ENCODE results near the gene AGAP1. TPM values are rescaled to one million over a fixed set of nuclear protein-coding genes. Genes with fewer than 3 reads are reported as not detected.

The AGAP1 gene
- total and polyA plus RNA-seq, 4 donors, result 2.0 to 8.5 (median 5.4) TPM

DNA sequence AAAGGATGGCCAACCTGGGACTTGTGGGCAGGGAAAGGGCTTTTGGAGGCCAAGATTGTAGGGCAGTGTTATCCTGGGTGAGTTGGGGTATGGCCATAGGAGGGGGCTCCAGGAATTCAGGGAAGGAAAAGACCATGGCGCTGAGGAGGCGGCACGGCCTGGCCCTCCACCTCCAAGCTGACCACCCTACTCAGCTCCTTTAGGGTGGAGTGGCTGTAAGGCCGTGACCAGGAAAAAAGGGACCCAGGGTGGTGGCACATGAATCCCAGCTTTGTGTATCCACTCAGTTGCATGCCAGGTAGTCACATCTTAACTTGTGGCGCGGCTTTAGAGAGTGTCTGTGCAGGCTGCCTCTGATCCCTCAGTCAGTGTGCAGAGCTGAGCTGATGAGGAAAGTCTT lies 168.1 kb downstream of the AGAP1 start:
- no peak for DNase-seq (ENCODE audit: low spot score)
- Histone ChIP-seq H3K36me3 (ENCODE audit: control insufficient read depth in 4 of 4, insufficient read depth in 3 of 4, low read depth in 1 of 4, low read length in 3 of 4) (no peaks in the 10 kb centered on the region), H3K4me3 (ENCODE audit: low read depth in 1 of 3, low read length in 3 of 3) (no peak overlapping the region), H3K4me1 (ENCODE audit: control insufficient read depth in 4 of 4, insufficient read depth in 4 of 4, low read length in 3 of 4) (peaks cover 0 to 8% (median 4%) of the 10 kb centered on the region in 4 donors), H3K27ac (ENCODE audit: low read depth in 1 of 2, low read length in 2 of 2) (no peak overlapping the region), H3K9ac (ENCODE audit: low read depth in 1 of 2, low read length in 2 of 2) (no peak overlapping the region), H3K27me3 (ENCODE audit: control insufficient read depth in 4 of 4, insufficient read depth in 4 of 4, low read length in 3 of 4) (no peaks in the 10 kb centered on the region), H3K9me3 (ENCODE audit: control insufficient read depth in 4 of 4, low read length in 3 of 4) (no peaks in the 10 kb centered on the region)
- WGBS, result 98% methylated on average over 6 of the region's 6 CpGs
- TF ChIP-seq FOXA2 (IDR thresholded peaks at IDR 0.05) (no peak), NR2F2 (IDR thresholded peaks at IDR 0.05) (no peak), RAD21 (IDR thresholded peaks at IDR 0.05) (no peak), TAF1 (conservative IDR thresholded peaks at IDR 0.05) (no peak)
- TF ChIP-seq, protein P1, sequence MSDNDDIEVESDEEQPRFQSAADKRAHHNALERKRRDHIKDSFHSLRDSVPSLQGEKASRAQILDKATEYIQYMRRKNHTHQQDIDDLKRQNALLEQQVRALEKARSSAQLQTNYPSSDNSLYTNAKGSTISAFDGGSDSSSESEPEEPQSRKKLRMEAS (IDR thresholded peaks at IDR 0.05), result no peak

DNA sequence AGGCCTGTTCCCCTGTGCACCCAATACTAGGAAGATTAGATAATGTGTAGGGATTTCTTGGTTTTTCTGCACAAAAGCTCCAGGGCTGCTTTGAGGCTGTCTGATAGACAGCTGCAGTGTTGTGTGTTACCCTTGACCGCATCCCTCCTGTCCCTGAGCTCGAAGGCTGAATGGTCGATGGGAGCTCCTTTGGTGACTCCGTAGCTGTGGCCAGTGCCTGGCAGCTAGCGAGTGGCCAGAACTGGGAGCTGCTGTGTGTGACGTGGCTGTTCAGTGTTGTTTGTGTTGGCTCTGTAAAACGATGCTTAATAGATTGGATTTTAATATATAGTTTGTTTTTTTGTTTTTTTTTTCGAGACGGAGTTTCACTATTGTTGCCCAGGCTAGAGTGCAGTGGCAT lies 170.0 kb downstream of the AGAP1 start:
- WGBS, result 83% methylated on average over 9 of the region's 9 CpGs
- Histone ChIP-seq H3K9me3 (ENCODE audit: control insufficient read depth in 4 of 4, low read length in 3 of 4) (no peaks in the 10 kb centered on the region), H3K4me1 (ENCODE audit: control insufficient read depth in 4 of 4, insufficient read depth in 4 of 4, low read length in 3 of 4) (peaks cover 0 to 8% (median 5%) of the 10 kb centered on the region in 4 donors), H3K9ac (ENCODE audit: low read depth in 1 of 2, low read length in 2 of 2) (no peak overlapping the region), H3K27ac (ENCODE audit: low read depth in 1 of 2, low read length in 2 of 2) (no peak overlapping the region), H3K27me3 (ENCODE audit: control insufficient read depth in 4 of 4, insufficient read depth in 4 of 4, low read length in 3 of 4) (no peaks in the 10 kb centered on the region), H3K36me3 (ENCODE audit: control insufficient read depth in 4 of 4, insufficient read depth in 3 of 4, low read depth in 1 of 4, low read length in 3 of 4) (no peaks in the 10 kb centered on the region), H3K4me3 (ENCODE audit: low read depth in 1 of 3, low read length in 3 of 3) (no peak overlapping the region)
- TF ChIP-seq, protein P2, sequence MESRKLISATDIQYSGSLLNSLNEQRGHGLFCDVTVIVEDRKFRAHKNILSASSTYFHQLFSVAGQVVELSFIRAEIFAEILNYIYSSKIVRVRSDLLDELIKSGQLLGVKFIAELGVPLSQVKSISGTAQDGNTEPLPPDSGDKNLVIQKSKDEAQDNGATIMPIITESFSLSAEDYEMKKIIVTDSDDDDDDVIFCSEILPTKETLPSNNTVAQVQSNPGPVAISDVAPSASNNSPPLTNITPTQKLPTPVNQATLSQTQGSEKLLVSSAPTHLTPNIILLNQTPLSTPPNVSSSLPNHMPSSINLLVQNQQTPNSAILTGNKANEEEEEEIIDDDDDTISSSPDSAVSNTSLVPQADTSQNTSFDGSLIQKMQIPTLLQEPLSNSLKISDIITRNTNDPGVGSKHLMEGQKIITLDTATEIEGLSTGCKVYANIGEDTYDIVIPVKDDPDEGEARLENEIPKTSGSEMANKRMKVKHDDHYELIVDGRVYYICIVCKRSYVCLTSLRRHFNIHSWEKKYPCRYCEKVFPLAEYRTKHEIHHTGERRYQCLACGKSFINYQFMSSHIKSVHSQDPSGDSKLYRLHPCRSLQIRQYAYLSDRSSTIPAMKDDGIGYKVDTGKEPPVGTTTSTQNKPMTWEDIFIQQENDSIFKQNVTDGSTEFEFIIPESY (IDR thresholded peaks at IDR 0.05), result no peak
- TF ChIP-seq, protein P3, sequence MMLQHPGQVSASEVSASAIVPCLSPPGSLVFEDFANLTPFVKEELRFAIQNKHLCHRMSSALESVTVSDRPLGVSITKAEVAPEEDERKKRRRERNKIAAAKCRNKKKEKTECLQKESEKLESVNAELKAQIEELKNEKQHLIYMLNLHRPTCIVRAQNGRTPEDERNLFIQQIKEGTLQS (IDR thresholded peaks at IDR 0.05), result no peak
- TF ChIP-seq RAD21 (IDR thresholded peaks at IDR 0.05) (no peak), GABPA (IDR thresholded peaks at IDR 0.05 in 1 of 2, conservative IDR thresholded peaks at IDR 0.05 in 1 of 2) (no peak), TAF1 (conservative IDR thresholded peaks at IDR 0.05) (no peak), NR2F2 (IDR thresholded peaks at IDR 0.05) (no peak), JUND (IDR thresholded peaks at IDR 0.05) (no peak), HNF4G (IDR thresholded peaks at IDR 0.05) (no peak), FOXA1 (IDR thresholded peaks at IDR 0.05) (no peak), YY1 (IDR thresholded peaks at IDR 0.05) (no peak), SP1 (IDR thresholded peaks at IDR 0.05) (no peak)
- TF ChIP-seq, protein P1 (IDR thresholded peaks at IDR 0.05), result no peak
- TF ChIP-seq, protein P4, sequence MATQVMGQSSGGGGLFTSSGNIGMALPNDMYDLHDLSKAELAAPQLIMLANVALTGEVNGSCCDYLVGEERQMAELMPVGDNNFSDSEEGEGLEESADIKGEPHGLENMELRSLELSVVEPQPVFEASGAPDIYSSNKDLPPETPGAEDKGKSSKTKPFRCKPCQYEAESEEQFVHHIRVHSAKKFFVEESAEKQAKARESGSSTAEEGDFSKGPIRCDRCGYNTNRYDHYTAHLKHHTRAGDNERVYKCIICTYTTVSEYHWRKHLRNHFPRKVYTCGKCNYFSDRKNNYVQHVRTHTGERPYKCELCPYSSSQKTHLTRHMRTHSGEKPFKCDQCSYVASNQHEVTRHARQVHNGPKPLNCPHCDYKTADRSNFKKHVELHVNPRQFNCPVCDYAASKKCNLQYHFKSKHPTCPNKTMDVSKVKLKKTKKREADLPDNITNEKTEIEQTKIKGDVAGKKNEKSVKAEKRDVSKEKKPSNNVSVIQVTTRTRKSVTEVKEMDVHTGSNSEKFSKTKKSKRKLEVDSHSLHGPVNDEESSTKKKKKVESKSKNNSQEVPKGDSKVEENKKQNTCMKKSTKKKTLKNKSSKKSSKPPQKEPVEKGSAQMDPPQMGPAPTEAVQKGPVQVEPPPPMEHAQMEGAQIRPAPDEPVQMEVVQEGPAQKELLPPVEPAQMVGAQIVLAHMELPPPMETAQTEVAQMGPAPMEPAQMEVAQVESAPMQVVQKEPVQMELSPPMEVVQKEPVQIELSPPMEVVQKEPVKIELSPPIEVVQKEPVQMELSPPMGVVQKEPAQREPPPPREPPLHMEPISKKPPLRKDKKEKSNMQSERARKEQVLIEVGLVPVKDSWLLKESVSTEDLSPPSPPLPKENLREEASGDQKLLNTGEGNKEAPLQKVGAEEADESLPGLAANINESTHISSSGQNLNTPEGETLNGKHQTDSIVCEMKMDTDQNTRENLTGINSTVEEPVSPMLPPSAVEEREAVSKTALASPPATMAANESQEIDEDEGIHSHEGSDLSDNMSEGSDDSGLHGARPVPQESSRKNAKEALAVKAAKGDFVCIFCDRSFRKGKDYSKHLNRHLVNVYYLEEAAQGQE (IDR thresholded peaks at IDR 0.05), result no peak
- DNase-seq (ENCODE audit: low spot score), result no peak

Measured in liver (tissue), 9 donors.